HG02642 (cell line): Measurements from ENCODE around the gene AFDN.
"Not testable (repeated sequence)": the region's sequence is repeated elsewhere in the genome, so short reads cannot be mapped to it uniquely, and the experiment has no call there.

Experiments used
- ATAC-seq: cut with Tn5 transposase; IDR thresholded peaks from one replicate; pipeline ENCODE4 v1.9.1; 2021; ENCODE audit warnings: mild to moderate bottlenecking; ENCODE audit not compliant: unreplicated experiment, poor library complexity

Gene AFDN

GRCh38 chr6:167993169-167993568, 166.5 kb downstream of the AFDN start:
- no peak for ATAC-seq

- no peak for ATAC-seq
These were observed 167.1 kb downstream of the AFDN start for GRCh38 chr6:167993831-167994230.

GRCh38 chr6:167995302-167995701, 168.6 kb downstream of the AFDN start:
- no peak for ATAC-seq

- ATAC-seq: no peak
These were observed 169.0 kb downstream of the AFDN start for GRCh38 chr6:167995731-167996151.

GRCh38 chr6:167996424-167997199, 169.9 kb downstream of the AFDN start:
- no peak for ATAC-seq

GRCh38 chr6:167997642-167998041, 170.9 kb downstream of the AFDN start, which contains the start of gene KIF25:
Gene KIF25, plus strand, starts transcription at chr6:167997671. Its CDS starts 31,915 bp downstream, at chr6:168029586.
- ATAC-seq: no peak

GRCh38 chr6:167998215-167998614, 171.5 kb downstream of the AFDN start:
- no peak for ATAC-seq

- ATAC-seq: no peak
These were observed 173.7 kb downstream of the AFDN start for GRCh38 chr6:168000198-168001028.

GRCh38 chr6:168001029-168001332, 174.3 kb downstream of the AFDN start:
- ATAC-seq: no peak

- not testable (repeated sequence) for ATAC-seq
These were observed 174.8 kb downstream of the AFDN start for GRCh38 chr6:168001514-168001913.

GRCh38 chr6:168002804-168003203, 176.1 kb downstream of the AFDN start:
- no peak for ATAC-seq

- ATAC-seq: no peak
These were observed 177.3 kb downstream of the AFDN start for GRCh38 chr6:168004023-168004422.

GRCh38 chr6:168004945-168005344, 178.2 kb downstream of the AFDN start:
- no peak for ATAC-seq

- ATAC-seq: no peak
These were observed 179.1 kb downstream of the AFDN start for GRCh38 chr6:168005796-168006195.

- no peak for ATAC-seq
These were observed 181.1 kb downstream of the AFDN start for GRCh38 chr6:168007592-168008338.

- no peak for ATAC-seq
These were observed 182.6 kb downstream of the AFDN start for GRCh38 chr6:168009331-168009730.

GRCh38 chr6:168011291-168011690, 184.6 kb downstream of the AFDN start:
- no peak for ATAC-seq

- no peak for ATAC-seq
These were observed 185.9 kb downstream of the AFDN start for GRCh38 chr6:168012431-168013249.

- ATAC-seq: no peak
These were observed 186.7 kb downstream of the AFDN start for GRCh38 chr6:168013250-168013915.
